GM12864 (cell line): ENCODE measurements around the gene HEXD.

Experiments used
- DNase-seq: peaks from one replicate; pipeline ENCODE4 v3.0.0-alpha.2; 2011; ENCODE audit warnings: low read depth
- H3K4me3 ChIP-seq: 2 replicates; pipeline ENCODE4 v1.5.1; 2011; ENCODE audit warnings: mild to moderate bottlenecking, low read depth, low read length, control low read depth
- CTCF ChIP-seq: IDR thresholded peaks from 2 replicates; pipeline ENCODE4 v1.5.1; 2011; ENCODE audit warnings: low read depth, mild to moderate bottlenecking, moderate library complexity, low read length, control low read depth, inconsistent platforms; ENCODE audit errors: missing control alignments

The HEXD gene

GRCh38 chr17:82463925-82464566, 45.9 kb downstream of the HEXD start:
- no peak for TF ChIP-seq CTCF
- DNase-seq = no peak
- no peak overlapping the region for H3K4me3 ChIP-seq

GRCh38 chr17:82464567-82464929, 46.4 kb downstream of the HEXD start:
- H3K4me3 ChIP-seq = no peak overlapping the region
- TF ChIP-seq CTCF = no peak
- DNase-seq = no peak

- DNase-seq = no peak
- no peak overlapping the region for H3K4me3 ChIP-seq
- TF ChIP-seq CTCF = no peak
Measured at GRCh38 chr17:82465023-82465603, 47.0 kb downstream of the HEXD start.

- no peak for DNase-seq
- no peak for TF ChIP-seq CTCF
- H3K4me3 ChIP-seq = no peak overlapping the region
Measured at GRCh38 chr17:82468692-82469091, 50.5 kb downstream of the HEXD start.

- DNase-seq = no peak
- no peak overlapping the region for H3K4me3 ChIP-seq
- no peak for TF ChIP-seq CTCF
Measured at GRCh38 chr17:82470065-82470464, 51.9 kb downstream of the HEXD start.

- H3K4me3 ChIP-seq = no peak overlapping the region
- TF ChIP-seq CTCF = no peak
- no peak for DNase-seq
Measured at GRCh38 chr17:82474223-82475010, 56.3 kb downstream of the HEXD start.
